CD14-positive monocyte (primary cell): ENCODE measurements around the gene FAM110D. TPM values are rescaled to one million over a fixed set of nuclear protein-coding genes. Genes with fewer than 3 reads are reported as not detected.

ENCODE experiments used
- DNase-seq, 3 donors: peaks; one replicate each; pipeline ENCODE4 v3.0.0-alpha.2; 2011 to 2022
- H2AFZ ChIP-seq: 2 replicates; pipeline ENCODE4 v1.6.0; 2012; ENCODE audit warnings: mild to moderate bottlenecking, low read depth, low read length, inconsistent platforms; ENCODE audit not compliant: insufficient read depth, poor library complexity, severe bottlenecking
- H3K27ac ChIP-seq, 2 donors: 1 replicate in 1 of 2; 2 replicates in 1 of 2; pipeline ENCODE4 v1.5.1; 2012 to 2013; ENCODE audit warnings: low read length in 2 of 2, control low read depth in 1 of 2, inconsistent platforms in 1 of 2, low read depth in 1 of 2, mild to moderate bottlenecking in 1 of 2
- H3K27me3 ChIP-seq, 2 donors: one replicate each; pipeline versions ENCODE4 v1.6.0 to v1.6.1; 2011 to 2013; ENCODE audit warnings: low read length in 2 of 2; ENCODE audit not compliant: control insufficient read depth in 2 of 2, insufficient read depth in 2 of 2
- H3K36me3 ChIP-seq, 2 donors: replicated peaks in 1 of 2; 1 replicate in 1 of 2; 2 replicates in 1 of 2; pipeline versions ENCODE4 v1.5.1 to v1.6.1; 2012 to 2013; ENCODE audit warnings: low read length in 2 of 2, control low read depth in 1 of 2, inconsistent platforms in 1 of 2, mild to moderate bottlenecking in 1 of 2; ENCODE audit not compliant: insufficient read depth in 2 of 2, control insufficient read depth in 1 of 2
- H3K4me1 ChIP-seq, 2 donors: 1 replicate in 1 of 2; 2 replicates in 1 of 2; pipeline versions ENCODE4 v1.5.1 to v1.6.1; 2012 to 2013; ENCODE audit warnings: low read length in 2 of 2, control low read depth in 1 of 2, inconsistent platforms in 1 of 2, mild to moderate bottlenecking in 1 of 2, moderate library complexity in 1 of 2; ENCODE audit not compliant: insufficient read depth in 2 of 2, control insufficient read depth in 1 of 2
- H3K4me2 ChIP-seq: replicated peaks from 2 replicates; pipeline ENCODE3; 2012; ENCODE audit warnings: low read length, moderate library complexity, mild to moderate bottlenecking; ENCODE audit not compliant: poor library complexity, severe bottlenecking; ENCODE audit errors: extremely low read depth
- H3K4me3 ChIP-seq, 3 experiments: fragments of 200-600 bp in 1 of 3; sonication (generic) in 1 of 3; replicated peaks in 1 of 3; 1 replicate in 2 of 3; 2 replicates in 1 of 3; pipeline ENCODE4 v1.5.1; 2011 to 2013; ENCODE audit warnings: low read length in 3 of 3, mild to moderate bottlenecking in 3 of 3, control low read depth in 2 of 3, low read depth in 2 of 3, inconsistent platforms in 1 of 3, moderate library complexity in 1 of 3
- H3K79me2 ChIP-seq: 2 replicates; pipeline ENCODE4 v1.6.0; 2012; ENCODE audit warnings: mild to moderate bottlenecking, control low read depth, inconsistent platforms, low read length, moderate library complexity; ENCODE audit not compliant: insufficient read depth
- H3K9ac ChIP-seq: 2 replicates; pipeline ENCODE4 v1.6.0; 2017; ENCODE audit warnings: low read length, mild to moderate bottlenecking; ENCODE audit not compliant: insufficient read depth, poor library complexity, severe bottlenecking
- H3K9me3 ChIP-seq, 2 donors: replicated peaks in 1 of 2; 1 replicate in 1 of 2; 2 replicates in 1 of 2; pipeline versions ENCODE4 v1.5.1 to v1.6.1; 2012 to 2013; ENCODE audit warnings: low read length in 2 of 2, control low read depth in 1 of 2; ENCODE audit not compliant: control insufficient read depth in 1 of 2, insufficient read depth in 1 of 2
- H4K20me1 ChIP-seq: 2 replicates; pipeline ENCODE4 v1.6.0; 2012; ENCODE audit warnings: mild to moderate bottlenecking, low read length, control low read depth, moderate library complexity; ENCODE audit not compliant: insufficient read depth
- H3K27ac Mint-ChIP-seq, 7 donors: one replicate each; pipeline ENCODE4 v1.8.0; 2020; ENCODE audit warnings: mild to moderate bottlenecking in 7 of 7, mixed read lengths in 7 of 7, moderate library complexity in 6 of 7, inconsistent platforms in 2 of 7
- H3K27me3 Mint-ChIP-seq, 3 donors: one replicate each; pipeline ENCODE4 v1.8.0; 2021 to 2022; ENCODE audit warnings: low read depth in 3 of 3, mild to moderate bottlenecking in 3 of 3, mixed read lengths in 3 of 3, moderate library complexity in 3 of 3, inconsistent platforms in 1 of 3
- H3K36me3 Mint-ChIP-seq, 2 donors: one replicate each; pipeline ENCODE4 v1.8.0; 2020; ENCODE audit warnings: mixed read lengths in 2 of 2, inconsistent platforms in 1 of 2, mild to moderate bottlenecking in 1 of 2
- H3K4me1 Mint-ChIP-seq: one replicate; pipeline ENCODE4 v1.8.0; 2020; ENCODE audit warnings: mild to moderate bottlenecking, mixed read lengths
- H3K4me3 Mint-ChIP-seq, 2 donors: one replicate each; pipeline ENCODE4 v1.8.0; 2020; ENCODE audit warnings: mild to moderate bottlenecking in 2 of 2, mixed read lengths in 2 of 2, moderate library complexity in 1 of 2
- H3K9me3 Mint-ChIP-seq, 7 donors: one replicate each; pipeline ENCODE4 v1.8.0; 2020 to 2022; ENCODE audit warnings: mixed read lengths in 7 of 7, mild to moderate bottlenecking in 6 of 7, moderate library complexity in 6 of 7, inconsistent platforms in 2 of 7
- WGBS: methylation state at CpG from one replicate; pipeline ENCODE4 v1.1.5; 2013; ENCODE audit warnings: missing lambda C conversion rate; ENCODE audit not compliant: insufficient coverage; 5-methylcytosine and 5-hydroxymethylcytosine counted together
- intact Hi-C, 2 donors: fragments of 100-400 bp; cut with micrococcal nuclease; formaldehyde crosslinking; loops; one replicate each; pipeline versions ENCODE4 v1.15.0 to v1.15.1; 2023
- polyA plus RNA-seq, 3 donors: library from polyadenylated mRNA; depleted of rRNA in 1 of 3; unstranded in 2 of 3; stranded (reverse) in 1 of 3; fragments of 300-500 nt in 2 of 3; fragments of >200 nt in 1 of 3; fragmentation: Illumina TruSeq in 2 of 3; gene quantifications; 1 replicate in 2 of 3; 2 replicates in 1 of 3; pipeline ENCODE4 v1.2.3, GENCODE V29; 2012 to 2021
- TF ChIP-seq, protein P1 (sequence below): fragments of 200-600 bp; IDR thresholded peaks from one replicate; pipeline ENCODE4 v1.8.0; 2022; ENCODE audit warnings: antibody characterized with exemption, mild to moderate bottlenecking

FAM110D gene
- polyA plus RNA-seq, 3 donors = not detected

DNA sequence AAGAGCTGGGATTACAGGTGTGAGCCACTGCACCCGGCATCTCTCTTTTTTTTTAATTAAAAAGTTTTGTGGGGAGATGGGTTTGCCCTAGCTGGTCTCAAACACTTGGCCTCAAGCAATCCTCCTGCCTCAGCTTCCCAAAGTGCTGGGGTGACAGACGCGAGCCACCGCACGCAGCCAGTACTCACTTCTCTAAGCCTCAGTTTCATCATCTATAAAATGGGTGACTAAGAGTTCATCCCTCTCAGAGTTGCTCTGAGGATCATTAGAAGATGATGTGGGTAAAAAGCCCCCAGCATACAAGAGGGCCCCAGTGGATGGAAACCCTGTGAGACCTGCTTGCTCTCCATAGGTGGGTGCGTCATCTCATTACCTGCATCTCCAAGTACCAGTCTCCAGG is 29.0 kb downstream of the FAM110D start:
- DNase-seq = no peak
- no peaks in the 10 kb centered on the region for H3K79me2 ChIP-seq
- H3K9ac ChIP-seq = no peak overlapping the region
- H3K36me3 Mint-ChIP-seq = no peaks in the 10 kb centered on the region
- H4K20me1 ChIP-seq = no peaks in the 10 kb centered on the region
- H3K27ac Mint-ChIP-seq = no peak overlapping the region
- H3K4me3 ChIP-seq = no peak overlapping the region
- WGBS = no CpG with 5 or more reads among the region's 6 CpGs
- H3K9me3 Mint-ChIP-seq = no peaks in the 10 kb centered on the region
- no peak overlapping the region for H2AFZ ChIP-seq
- H3K36me3 ChIP-seq = no peaks in the 10 kb centered on the region
- TF ChIP-seq, protein P1, sequence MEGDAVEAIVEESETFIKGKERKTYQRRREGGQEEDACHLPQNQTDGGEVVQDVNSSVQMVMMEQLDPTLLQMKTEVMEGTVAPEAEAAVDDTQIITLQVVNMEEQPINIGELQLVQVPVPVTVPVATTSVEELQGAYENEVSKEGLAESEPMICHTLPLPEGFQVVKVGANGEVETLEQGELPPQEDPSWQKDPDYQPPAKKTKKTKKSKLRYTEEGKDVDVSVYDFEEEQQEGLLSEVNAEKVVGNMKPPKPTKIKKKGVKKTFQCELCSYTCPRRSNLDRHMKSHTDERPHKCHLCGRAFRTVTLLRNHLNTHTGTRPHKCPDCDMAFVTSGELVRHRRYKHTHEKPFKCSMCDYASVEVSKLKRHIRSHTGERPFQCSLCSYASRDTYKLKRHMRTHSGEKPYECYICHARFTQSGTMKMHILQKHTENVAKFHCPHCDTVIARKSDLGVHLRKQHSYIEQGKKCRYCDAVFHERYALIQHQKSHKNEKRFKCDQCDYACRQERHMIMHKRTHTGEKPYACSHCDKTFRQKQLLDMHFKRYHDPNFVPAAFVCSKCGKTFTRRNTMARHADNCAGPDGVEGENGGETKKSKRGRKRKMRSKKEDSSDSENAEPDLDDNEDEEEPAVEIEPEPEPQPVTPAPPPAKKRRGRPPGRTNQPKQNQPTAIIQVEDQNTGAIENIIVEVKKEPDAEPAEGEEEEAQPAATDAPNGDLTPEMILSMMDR = no peak
- H3K4me1 ChIP-seq = no peaks in the 10 kb centered on the region
- H3K4me3 Mint-ChIP-seq = no peak overlapping the region
- H3K4me1 Mint-ChIP-seq = no peaks in the 10 kb centered on the region
- H3K27me3 ChIP-seq = no peaks in the 10 kb centered on the region
- no peak overlapping the region for H3K27ac ChIP-seq
- H3K9me3 ChIP-seq = no peaks in the 10 kb centered on the region
- intact Hi-C loops = no loop called here
- no peak overlapping the region for H3K4me2 ChIP-seq
- peaks cover 0 to under 1% (median 0%) of the 10 kb centered on the region in 3 donors for H3K27me3 Mint-ChIP-seq

DNA sequence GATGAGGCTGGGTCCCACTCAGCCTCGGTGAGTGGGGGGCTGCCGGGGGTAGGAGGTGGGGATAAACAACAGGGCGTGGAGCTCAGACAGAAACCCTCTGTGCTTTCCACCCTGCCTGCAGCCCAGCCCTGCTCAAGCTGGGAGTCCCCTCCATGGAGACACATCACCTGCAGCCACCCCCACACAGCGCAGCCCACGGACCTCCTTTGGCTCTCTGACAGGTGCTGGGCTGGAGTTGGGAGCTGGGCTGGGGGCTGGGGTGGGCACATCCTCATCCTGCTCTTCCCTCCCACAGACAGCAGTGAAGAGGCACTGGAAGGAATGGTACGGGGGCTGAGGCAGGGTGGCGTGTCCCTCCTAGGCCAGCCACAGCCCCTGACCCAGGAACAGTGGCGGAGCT is 29.6 kb downstream of the FAM110D start:
- no peak overlapping the region for H3K4me2 ChIP-seq
- intact Hi-C loops = no loop called here
- Mint-ChIP-seq H3K9me3 (no peaks in the 10 kb centered on the region), H3K4me1 (no peaks in the 10 kb centered on the region), H3K27me3 (peaks cover 0 to 3% (median 0%) of the 10 kb centered on the region in 3 donors), H3K36me3 (no peaks in the 10 kb centered on the region), H3K4me3 (no peak overlapping the region), H3K27ac (no peak overlapping the region)
- H3K36me3 ChIP-seq = no peaks in the 10 kb centered on the region
- H2AFZ ChIP-seq = no peak overlapping the region
- no peaks in the 10 kb centered on the region for H4K20me1 ChIP-seq
- TF ChIP-seq, protein P1 = no peak
- H3K9ac ChIP-seq = no peak overlapping the region
- no peaks in the 10 kb centered on the region for H3K79me2 ChIP-seq
- 93% methylated on average over 3 of the region's 8 CpGs for WGBS
- H3K9me3 ChIP-seq = no peaks in the 10 kb centered on the region
- H3K27me3 ChIP-seq = no peaks in the 10 kb centered on the region
- H3K27ac ChIP-seq = no peak overlapping the region
- no peak for DNase-seq
- no peaks in the 10 kb centered on the region for H3K4me1 ChIP-seq
- no peak overlapping the region for H3K4me3 ChIP-seq
